Prostate gland (tissue), 2 donors: ENCODE measurements around the gene RAPGEF2.

ENCODE experiments used
- POLR2A ChIP-seq: fragments of 450-650 bp; IDR thresholded peaks from one replicate; pipeline ENCODE4 v1.6.1; 2016; ENCODE audit warnings: antibody characterized with exemption, mild to moderate bottlenecking
- TF ChIP-seq, protein P1 (sequence below), 4 experiments: fragments of 200-600 bp in 2 of 4; fragments of 450-650 bp in 2 of 4; sonication (generic) in 2 of 4; IDR thresholded peaks; 1 replicate in 3 of 4; 2 replicates in 1 of 4; pipeline ENCODE4 v1.5.1; 2016 to 2019; ENCODE audit warnings: antibody characterized with exemption in 4 of 4, mild to moderate bottlenecking in 2 of 4, moderate library complexity in 2 of 4

- TF ChIP-seq, protein P1, sequence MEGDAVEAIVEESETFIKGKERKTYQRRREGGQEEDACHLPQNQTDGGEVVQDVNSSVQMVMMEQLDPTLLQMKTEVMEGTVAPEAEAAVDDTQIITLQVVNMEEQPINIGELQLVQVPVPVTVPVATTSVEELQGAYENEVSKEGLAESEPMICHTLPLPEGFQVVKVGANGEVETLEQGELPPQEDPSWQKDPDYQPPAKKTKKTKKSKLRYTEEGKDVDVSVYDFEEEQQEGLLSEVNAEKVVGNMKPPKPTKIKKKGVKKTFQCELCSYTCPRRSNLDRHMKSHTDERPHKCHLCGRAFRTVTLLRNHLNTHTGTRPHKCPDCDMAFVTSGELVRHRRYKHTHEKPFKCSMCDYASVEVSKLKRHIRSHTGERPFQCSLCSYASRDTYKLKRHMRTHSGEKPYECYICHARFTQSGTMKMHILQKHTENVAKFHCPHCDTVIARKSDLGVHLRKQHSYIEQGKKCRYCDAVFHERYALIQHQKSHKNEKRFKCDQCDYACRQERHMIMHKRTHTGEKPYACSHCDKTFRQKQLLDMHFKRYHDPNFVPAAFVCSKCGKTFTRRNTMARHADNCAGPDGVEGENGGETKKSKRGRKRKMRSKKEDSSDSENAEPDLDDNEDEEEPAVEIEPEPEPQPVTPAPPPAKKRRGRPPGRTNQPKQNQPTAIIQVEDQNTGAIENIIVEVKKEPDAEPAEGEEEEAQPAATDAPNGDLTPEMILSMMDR (IDR thresholded peaks at IDR 0.05) = no peak
- no peak for TF ChIP-seq POLR2A
Measured at GRCh38 chr4:159105761-159106243, 2.9 kb downstream of the RAPGEF2 start.
